AG09319 (cell line): ENCODE results near the gene TNFAIP2.
A peak's percentile ranks its signal among the peaks of the same experiment; 100 is the strongest.
"Not testable (repeated sequence)": the region's sequence is repeated elsewhere in the genome, so short reads cannot be mapped to it uniquely, and the experiment has no call there.

ENCODE experiments used
- DNase-seq: peaks from one replicate; pipeline ENCODE4 v3.0.0-alpha.2; 2010; ENCODE audit warnings: low read depth; ENCODE audit errors: extremely low read depth
- CTCF ChIP-seq: IDR thresholded peaks from 2 replicates; pipeline ENCODE4 v1.5.1; 2011; ENCODE audit warnings: low read depth, mild to moderate bottlenecking, inconsistent platforms, low read length, moderate library complexity

Gene TNFAIP2

GRCh38 chr14:103118018-103118662, 5.1 kb upstream of the TNFAIP2 start:
- no peak for DNase-seq
- TF ChIP-seq CTCF: no peak

GRCh38 chr14:103118663-103119404, 4.4 kb upstream of the TNFAIP2 start:
- no peak for TF ChIP-seq CTCF
- DNase-seq: no peak

GRCh38 chr14:103119527-103119926, 3.7 kb upstream of the TNFAIP2 start:
- not testable (repeated sequence) for DNase-seq

- no peak for TF ChIP-seq CTCF
- no peak for DNase-seq
Measured at GRCh38 chr14:103121121-103121845, 2.0 kb upstream of the TNFAIP2 start.

- no peak for DNase-seq
- no peak for TF ChIP-seq CTCF
Measured at GRCh38 chr14:103121846-103122584, 1.2 kb upstream of the TNFAIP2 start.

GRCh38 chr14:103122585-103122946, 695 bp upstream of the TNFAIP2 start:
- DNase-seq: no peak
- TF ChIP-seq CTCF: no peak

- peak; percentile 54 for TF ChIP-seq CTCF
- no peak for DNase-seq
Measured at GRCh38 chr14:103123634-103124500, 606 bp downstream of the TNFAIP2 start.
